GM10266 (cell line): ENCODE measurements around the gene PHEX.

Experiments used
- DNase-seq: peaks from one replicate; pipeline ENCODE4 v3.0.0; 2012; ENCODE audit errors: extremely low spot score
- TF ChIP-seq, protein P1 (sequence below): IDR thresholded peaks from 2 replicates; pipeline ENCODE4 v1.5.1; 2012; ENCODE audit warnings: mild to moderate bottlenecking, low read depth; ENCODE audit not compliant: control insufficient read depth, insufficient read depth; ENCODE audit errors: missing control alignments

The PHEX gene

DNA sequence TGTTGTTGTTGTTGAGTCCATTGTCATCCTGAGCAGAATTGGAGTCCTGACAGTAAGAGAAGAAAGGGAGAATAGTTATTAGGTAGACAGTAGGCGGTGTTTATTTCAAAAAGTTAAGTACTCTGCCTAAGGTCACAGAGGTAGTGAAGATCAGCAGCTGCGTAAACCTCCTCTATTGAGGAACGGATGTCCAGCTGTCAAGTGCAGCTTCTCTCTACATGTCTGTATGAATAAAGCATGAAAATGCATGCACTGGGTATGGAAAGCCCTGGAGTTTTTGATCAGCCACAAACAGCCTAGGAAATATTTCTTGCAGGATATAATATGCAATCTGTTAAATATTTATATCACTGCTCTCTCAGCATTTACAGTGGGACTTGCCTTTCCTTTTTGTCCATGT, 131.2 kb downstream of the PHEX start:
- no peak for DNase-seq
- TF ChIP-seq, protein P1, sequence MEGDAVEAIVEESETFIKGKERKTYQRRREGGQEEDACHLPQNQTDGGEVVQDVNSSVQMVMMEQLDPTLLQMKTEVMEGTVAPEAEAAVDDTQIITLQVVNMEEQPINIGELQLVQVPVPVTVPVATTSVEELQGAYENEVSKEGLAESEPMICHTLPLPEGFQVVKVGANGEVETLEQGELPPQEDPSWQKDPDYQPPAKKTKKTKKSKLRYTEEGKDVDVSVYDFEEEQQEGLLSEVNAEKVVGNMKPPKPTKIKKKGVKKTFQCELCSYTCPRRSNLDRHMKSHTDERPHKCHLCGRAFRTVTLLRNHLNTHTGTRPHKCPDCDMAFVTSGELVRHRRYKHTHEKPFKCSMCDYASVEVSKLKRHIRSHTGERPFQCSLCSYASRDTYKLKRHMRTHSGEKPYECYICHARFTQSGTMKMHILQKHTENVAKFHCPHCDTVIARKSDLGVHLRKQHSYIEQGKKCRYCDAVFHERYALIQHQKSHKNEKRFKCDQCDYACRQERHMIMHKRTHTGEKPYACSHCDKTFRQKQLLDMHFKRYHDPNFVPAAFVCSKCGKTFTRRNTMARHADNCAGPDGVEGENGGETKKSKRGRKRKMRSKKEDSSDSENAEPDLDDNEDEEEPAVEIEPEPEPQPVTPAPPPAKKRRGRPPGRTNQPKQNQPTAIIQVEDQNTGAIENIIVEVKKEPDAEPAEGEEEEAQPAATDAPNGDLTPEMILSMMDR, result no peak

DNA sequence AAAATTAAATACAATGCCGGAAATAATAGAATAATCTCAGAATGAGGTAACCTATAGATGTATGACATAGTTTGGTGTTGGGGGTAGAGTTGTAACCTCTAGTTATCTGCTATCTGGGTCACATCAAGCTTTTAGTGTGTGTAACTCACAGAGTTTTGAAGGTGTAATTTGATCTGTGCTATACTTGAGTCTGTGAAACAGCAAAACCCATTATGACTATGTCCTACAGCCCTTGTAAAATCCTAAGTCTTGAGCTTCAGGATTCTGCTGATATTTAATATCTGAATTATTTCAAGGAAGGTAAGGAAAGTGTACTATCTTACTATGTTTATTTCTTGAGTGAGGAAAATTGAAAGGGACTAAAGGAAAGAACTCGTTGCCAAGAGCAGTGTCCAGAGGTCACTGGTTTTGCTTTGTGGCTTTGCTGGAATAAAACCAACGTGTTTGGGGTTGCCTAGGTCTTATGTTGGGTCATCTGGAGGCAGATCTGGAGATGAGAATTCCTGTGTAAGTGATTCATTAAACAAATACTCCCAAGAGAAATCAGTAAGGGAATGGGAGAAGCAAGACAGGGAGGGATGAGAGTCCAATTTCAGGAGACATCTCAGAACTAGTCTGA, 132.8 kb downstream of the PHEX start:
- no peak for DNase-seq
- TF ChIP-seq, protein P1, result no peak

DNA sequence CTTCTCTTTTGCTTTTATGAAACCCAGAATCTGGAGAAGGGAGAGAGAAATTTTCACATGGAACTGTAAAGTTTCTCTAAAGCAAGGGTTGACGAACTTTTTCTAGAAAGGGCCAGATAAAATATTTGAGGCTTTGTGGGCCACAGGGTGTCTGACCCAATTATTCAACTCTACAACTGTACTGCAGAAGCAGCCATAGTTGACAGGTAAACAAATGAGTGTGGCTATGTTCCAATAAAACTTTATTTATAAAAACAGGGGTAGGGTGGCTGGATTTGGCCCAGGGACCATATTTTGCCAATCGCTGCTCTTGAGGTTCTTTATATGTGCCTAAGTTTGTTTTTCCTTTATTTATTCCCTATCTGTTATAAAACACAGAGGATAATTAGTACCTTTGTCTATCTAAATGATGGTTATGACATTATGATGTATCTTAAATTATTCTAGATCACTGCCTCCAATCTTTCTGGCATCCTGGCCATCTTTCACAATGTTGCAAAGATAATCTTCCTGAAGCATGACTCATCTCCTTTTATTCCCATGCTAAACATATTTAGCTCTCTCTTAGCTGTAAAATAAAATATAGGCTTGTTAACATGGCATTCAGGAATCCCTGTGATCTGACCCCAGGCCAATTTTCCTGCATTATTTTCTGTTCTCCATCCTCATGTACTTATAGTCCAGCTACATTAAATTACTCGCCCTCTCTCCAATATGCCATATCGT, 133.8 kb downstream of the PHEX start:
- TF ChIP-seq, protein P1, result no peak
- DNase-seq, result no peak

DNA sequence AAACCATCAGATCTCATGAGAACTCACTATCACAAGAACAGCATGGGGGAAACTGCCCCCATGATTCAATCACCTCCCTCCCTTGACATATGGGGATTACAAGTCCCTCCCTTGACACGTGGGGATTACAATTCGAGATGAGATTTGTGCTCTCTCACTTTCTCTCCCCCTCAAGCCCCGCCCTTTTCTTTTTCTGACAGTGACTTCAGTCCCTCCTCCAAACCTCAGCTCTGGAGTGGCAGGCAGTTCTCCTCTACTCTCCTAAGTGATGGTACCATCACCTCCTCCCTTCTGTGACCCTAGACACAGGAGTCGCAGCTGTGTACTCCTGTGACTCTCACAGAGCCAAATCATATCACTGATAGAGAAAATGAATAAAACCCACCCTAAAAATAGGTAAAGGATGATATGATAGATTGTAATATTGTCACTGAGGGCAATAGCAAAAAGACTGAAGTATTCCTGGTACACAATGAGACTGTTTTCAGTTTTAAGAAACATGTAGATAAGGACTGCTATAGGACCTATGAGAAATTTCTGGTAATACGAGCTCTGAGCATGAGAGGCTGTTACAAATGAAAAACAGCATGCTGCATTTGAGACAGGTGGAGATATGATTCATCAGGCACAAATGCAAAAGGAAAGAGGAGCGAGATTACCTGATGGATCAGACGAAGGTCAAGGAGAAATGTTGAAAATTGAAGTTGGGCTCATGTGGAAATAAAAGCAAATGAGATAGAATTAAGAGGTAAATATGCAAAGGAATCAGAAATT, 139.3 kb downstream of the PHEX start:
- TF ChIP-seq, protein P1, result no peak
- DNase-seq, result no peak

DNA sequence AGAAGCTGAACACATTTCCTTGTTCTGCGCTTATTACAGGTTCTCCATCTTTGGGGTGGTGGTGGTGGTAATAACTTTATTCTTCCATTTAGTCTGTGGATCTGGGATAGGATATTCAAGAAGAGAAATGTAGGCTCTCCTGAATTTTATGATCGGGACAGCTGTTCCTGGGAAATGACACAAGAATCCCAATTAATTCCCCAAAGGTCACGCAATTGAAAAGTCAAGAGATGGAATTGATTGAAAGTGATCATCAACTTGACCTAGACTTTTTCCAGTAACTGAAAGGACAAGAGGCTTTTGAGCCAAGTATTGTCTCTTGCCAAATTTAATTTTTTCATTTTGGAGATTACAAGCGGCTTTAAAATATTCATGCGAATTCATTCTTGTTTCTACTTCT, 141.8 kb downstream of the PHEX start:
- DNase-seq, result no peak
- TF ChIP-seq, protein P1, result no peak

DNA sequence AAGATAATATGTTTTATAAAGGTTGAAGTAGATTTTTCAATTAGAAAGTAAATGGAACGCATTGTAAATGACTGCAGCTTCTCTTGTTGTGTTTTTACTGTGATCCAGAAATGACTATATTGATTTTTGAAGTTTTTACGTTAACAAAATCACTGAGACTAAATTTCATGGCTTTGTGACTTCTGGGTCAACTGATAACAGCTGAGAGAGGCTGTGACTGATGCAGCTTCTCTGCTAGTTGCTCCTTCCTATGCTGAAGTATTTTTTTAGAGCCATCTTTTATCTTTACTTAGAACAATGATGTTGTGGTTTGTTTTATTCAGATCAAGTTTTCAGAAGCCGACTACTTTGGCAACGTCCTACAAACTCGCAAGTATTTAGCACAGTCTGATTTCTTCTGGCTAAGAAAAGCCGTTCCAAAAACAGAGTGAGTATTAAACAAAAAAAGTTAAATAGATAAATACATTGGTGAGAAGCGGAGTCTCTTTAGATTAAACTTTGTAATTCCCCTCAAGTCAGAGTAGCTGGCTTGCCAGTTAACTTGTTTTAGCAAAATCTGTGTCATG, 145.9 kb downstream of the PHEX start:
- TF ChIP-seq, protein P1, result no peak

More for the DNA sequence above, 145.9 kb downstream of the PHEX start:
- DNase-seq, result no peak
